PC-9 (cell line): ENCODE measurements around the gene TMEM174. TPM values are rescaled to one million over a fixed set of nuclear protein-coding genes. Genes with fewer than 3 reads are reported as not detected.

Experiments used
- Bru-seq: library from RNA; stranded (reverse); fragments of 400-500 nt; gene quantifications from one replicate; lab custom pipeline; 2021; lab: Mats Ljungman, UMichigan
- BruChase-seq, 2 experiments: library from RNA; stranded (reverse); fragments of 400-500 nt; gene quantifications; one replicate each; lab custom pipeline; 2021; lab: Mats Ljungman, UMichigan
- BruUV-seq: library from RNA; stranded (reverse); fragments of 400-500 nt; replicated peaks from 2 replicates; lab custom pipeline; 2021; lab: Mats Ljungman, UMichigan
- CTCF ChIA-PET: fragments of 300-600 bp; sonication (Branson Sonifier 250); formaldehyde crosslinking; loops from one replicate; lab custom pipeline; 2022; ENCODE audit warnings: antibody characterized with exemption; lab: Charles Lee
- POLR2A ChIA-PET: fragments of 300-600 bp; sonication (Branson Sonifier 250); formaldehyde crosslinking; loops from one replicate; lab custom pipeline; 2022; ENCODE audit warnings: antibody characterized with exemption; ENCODE audit not compliant: unreplicated experiment; lab: Charles Lee
- DNase-seq, 2 experiments: peaks; one replicate each; pipeline versions ENCODE4 v3.0.0 to v3.0.0-alpha.2; 2015 to 2022; ENCODE audit warnings: mixed read lengths in 1 of 2
- H2AFZ ChIP-seq: fragments of 200-600 bp; sonication (generic); 2 replicates; pipeline ENCODE4 v1.8.1; 2017; ENCODE audit warnings: antibody characterized with exemption
- H3F3A ChIP-seq: fragments of 200-600 bp; sonication (generic); 2 replicates; pipeline ENCODE4 v1.8.1; 2017; ENCODE audit warnings: antibody characterized with exemption, mild to moderate bottlenecking, low read depth; ENCODE audit not compliant: insufficient read depth
- H3K27ac ChIP-seq: fragments of 200-600 bp; sonication (generic); 2 replicates; pipeline ENCODE4 v1.6.1; 2016; ENCODE audit warnings: mixed run types
- H3K27me3 ChIP-seq: fragments of 200-600 bp; sonication (generic); 2 replicates; pipeline ENCODE4 v1.6.1; 2016; ENCODE audit warnings: low read depth, mixed run types; ENCODE audit not compliant: insufficient read depth
- H3K36me3 ChIP-seq: fragments of 200-600 bp; sonication (generic); 2 replicates; pipeline ENCODE4 v1.6.1; 2016; ENCODE audit warnings: low read depth, mixed run types
- H3K4me1 ChIP-seq: fragments of 200-600 bp; sonication (generic); replicated peaks from 2 replicates; pipeline ENCODE4 v1.6.1; 2016; ENCODE audit warnings: mixed run types; ENCODE audit not compliant: insufficient read depth
- H3K4me2 ChIP-seq: fragments of 200-600 bp; sonication (generic); 2 replicates; pipeline ENCODE4 v1.6.1; 2017; ENCODE audit warnings: mixed run types
- H3K4me3 ChIP-seq: fragments of 200-600 bp; sonication (generic); 2 replicates; pipeline ENCODE4 v1.6.1; 2016; ENCODE audit warnings: mixed run types
- H3K79me2 ChIP-seq: fragments of 200-600 bp; sonication (generic); 2 replicates; pipeline ENCODE4 v1.6.1; 2017; ENCODE audit warnings: low read depth, mixed run types
- H3K9me2 ChIP-seq: fragments of 200-600 bp; sonication (generic); 2 replicates; pipeline ENCODE4 v1.8.1; 2017; ENCODE audit warnings: mild to moderate bottlenecking; ENCODE audit not compliant: insufficient read depth
- H3K9me3 ChIP-seq: fragments of 200-600 bp; sonication (generic); 2 replicates; pipeline ENCODE4 v1.8.1; 2016; ENCODE audit warnings: low read depth; ENCODE audit not compliant: insufficient read depth
- H4K20me1 ChIP-seq: fragments of 200-600 bp; sonication (generic); 2 replicates; pipeline ENCODE4 v1.8.1; 2017; ENCODE audit not compliant: insufficient read depth
- CTCF ChIP-seq: fragments of 200-600 bp; sonication (generic); conservative IDR thresholded peaks from 2 replicates; pipeline ENCODE4 v1.6.1; 2017; ENCODE audit warnings: mixed run types, antibody characterized with exemption, mild to moderate bottlenecking, moderate library complexity
- EZH2 ChIP-seq: fragments of 200-600 bp; sonication (generic); IDR thresholded peaks from 2 replicates; pipeline ENCODE4 v1.8.0; 2017; ENCODE audit warnings: antibody characterized with exemption, low read depth
- intact Hi-C: fragments of 100-400 bp; cut with micrococcal nuclease; formaldehyde crosslinking; loops from one replicate; pipeline ENCODE4 v1.10.0; 2022; ENCODE audit not compliant: unreplicated experiment
- long read RNA-seq: library from polyadenylated mRNA; stranded (forward); transcript quantifications from one replicate; pipeline ENCODE4 v2.0.0, GENCODE V29; 2022
- total RNA-seq: library from RNA; stranded (reverse); gene quantifications from 2 replicates; pipeline ENCODE4 v1.2.3, GENCODE V29; 2021

The TMEM174 gene
- total RNA-seq (not detected in 2 replicates), Bru-seq, nascent RNA (not detected), BruChase-seq, experiment 1, labeled RNA remaining after a 2-hour chase (not detected), BruChase-seq, experiment 2, labeled RNA remaining after a 6-hour chase (not detected)
- long read RNA-seq, result 0 reads

DNA sequence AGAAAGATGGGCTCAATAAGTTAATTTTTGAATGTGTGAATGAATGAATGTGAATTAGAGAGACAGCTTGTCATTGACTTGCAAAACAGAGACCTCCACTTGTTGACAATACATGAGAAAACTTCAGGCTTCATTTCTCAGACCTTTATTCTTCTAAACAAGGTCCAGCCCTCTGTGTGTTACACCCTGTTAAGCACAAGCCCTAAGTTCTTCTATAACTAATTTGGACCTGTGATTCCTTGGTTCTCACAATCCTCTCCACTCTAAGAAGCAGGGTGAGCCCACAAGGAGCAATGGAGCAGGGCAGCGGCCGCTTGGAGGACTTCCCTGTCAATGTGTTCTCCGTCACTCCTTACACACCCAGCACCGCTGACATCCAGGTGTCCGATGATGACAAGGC, at the start of gene TMEM174:
TMEM174 (plus strand) TSS at position 243 of the 400 bp plus-strand sequence; CDS start at position 294, 51 bp downstream.
- Histone ChIP-seq H3F3A (no peaks in the 10 kb centered on the region), H3K4me3 (no peak within 1 kb of the TSS), H3K36me3 (no peaks in the 10 kb centered on the region), H3K4me2 (no peak within 1 kb of the TSS), H3K27me3 (no peaks in the 10 kb centered on the region), H2AFZ (no peak within 1 kb of the TSS), H3K9me2 (no peaks in the 10 kb centered on the region), H3K79me2 (no peaks in the 10 kb centered on the region), H3K9me3 (no peaks in the 10 kb centered on the region), H3K27ac (no peak within 1 kb of the TSS), H4K20me1 (no peaks in the 10 kb centered on the region), H3K4me1 (peaks cover 6% of the 10 kb centered on the region; the same call in 1 of the 2 replicates)
- BruUV-seq, result no TSS peak
- CTCF ChIA-PET, result interaction anchor here (0.5 kb wide), 1 partner anchor 273 kb away, joined by 4 read pairs; no protein-coding TSS in a partner anchor
- no peak for TF ChIP-seq EZH2
- TF ChIP-seq CTCF, result no peak
- POLR2A ChIA-PET, result no interaction called here
- intact Hi-C loops, result no loop called here
- DNase-seq, result no peak

DNA sequence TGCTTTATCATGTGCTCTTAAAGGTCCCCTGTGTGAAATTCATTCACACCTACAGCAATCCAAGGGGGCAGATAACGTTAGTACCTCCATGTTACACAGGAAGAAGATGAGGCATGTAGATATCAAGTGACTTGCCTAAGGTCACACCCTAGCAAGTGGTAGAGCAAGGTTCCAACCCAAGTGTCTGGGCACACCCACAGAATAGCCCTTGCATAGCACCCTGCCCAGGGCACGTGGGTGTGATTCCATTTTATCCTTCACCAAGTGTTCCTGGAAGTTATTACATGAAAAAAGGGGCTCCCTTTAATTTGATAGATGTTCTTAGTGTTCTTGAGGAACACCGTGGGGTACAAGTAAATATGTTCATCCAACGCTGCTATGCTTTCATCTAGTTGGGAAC, 47.7 kb upstream of the TMEM174 start:
- peaks cover 27% of the 10 kb centered on the region for H3K79me2 ChIP-seq
- H3K4me1 ChIP-seq, result peaks cover 22% of the 10 kb centered on the region
- TF ChIP-seq EZH2 (no peak), CTCF (no peak)
- no peak overlapping the region for H3K4me3 ChIP-seq
- no peaks in the 10 kb centered on the region for H4K20me1 ChIP-seq
- peaks cover 19% of the 10 kb centered on the region for H3F3A ChIP-seq
- intact Hi-C loops, result no loop called here
- DNase-seq, result no peak
- no peak overlapping the region for H3K27ac ChIP-seq
- H2AFZ ChIP-seq, result no peak overlapping the region
- no TSS peak for BruUV-seq
- ChIA-PET CTCF (no interaction called here), POLR2A (no interaction called here)
- no peaks in the 10 kb centered on the region for H3K27me3 ChIP-seq
- 0 out of 2 replicates have a peak, but pooled peaks cover 8% of the 10 kb centered on the region for H3K36me3 ChIP-seq
- H3K9me3 ChIP-seq, result no peaks in the 10 kb centered on the region
- no peak overlapping the region for H3K4me2 ChIP-seq
- no peaks in the 10 kb centered on the region for H3K9me2 ChIP-seq

DNA sequence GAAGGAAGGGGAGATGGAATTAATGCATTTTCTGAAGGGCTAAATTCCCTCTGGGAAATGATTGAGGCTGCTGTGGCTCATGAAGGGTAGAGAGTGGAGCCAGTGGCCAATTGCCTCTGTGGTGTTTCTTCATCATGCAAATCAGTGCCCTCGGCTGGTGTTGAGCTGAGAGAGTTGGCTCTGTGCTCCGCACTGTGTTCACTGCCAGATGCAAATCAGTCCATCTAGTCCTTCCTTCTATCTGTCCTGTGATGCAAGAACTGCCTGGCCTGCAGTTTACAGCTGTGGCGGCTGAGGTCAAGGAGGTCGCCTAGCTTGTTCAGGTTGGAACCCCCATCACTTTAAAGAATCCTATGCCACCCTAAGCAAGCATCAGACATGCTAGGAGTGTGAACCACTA, 46.6 kb upstream of the TMEM174 start:
- CTCF ChIA-PET, result interaction anchor here (0.6 kb wide), 1 partner anchor 312 kb away, joined by 3 read pairs; no protein-coding TSS in a partner anchor
- H3F3A ChIP-seq, result peaks cover 15% of the 10 kb centered on the region
- BruUV-seq, result no TSS peak
- H3K4me1 ChIP-seq, result peaks cover 22% of the 10 kb centered on the region
- H4K20me1 ChIP-seq, result no peaks in the 10 kb centered on the region
- TF ChIP-seq EZH2 (no peak), CTCF (no peak)
- no peaks in the 10 kb centered on the region for H3K9me2 ChIP-seq
- no peak overlapping the region for H2AFZ ChIP-seq
- 0 out of 2 replicates have a peak, but pooled peaks cover 8% of the 10 kb centered on the region for H3K36me3 ChIP-seq
- H3K4me2 ChIP-seq, result no peak overlapping the region
- no peak for DNase-seq
- POLR2A ChIA-PET, result no interaction called here
- no peak overlapping the region for H3K4me3 ChIP-seq
- no peaks in the 10 kb centered on the region for H3K27me3 ChIP-seq
- intact Hi-C loops, result no loop called here
- peaks cover 19% of the 10 kb centered on the region for H3K79me2 ChIP-seq
- H3K27ac ChIP-seq, result no peak overlapping the region
- no peaks in the 10 kb centered on the region for H3K9me3 ChIP-seq
